Choroid plexus epithelial cell (primary cell): ENCODE data around the gene MCTP1.

ENCODE experiments used
- DNase-seq: peaks from one replicate; pipeline ENCODE4 v3.0.0-alpha.2; 2010; ENCODE audit warnings: low read depth
- H3K4me3 ChIP-seq: 2 replicates; pipeline ENCODE4 v1.5.1; 2011; ENCODE audit warnings: low read depth, mild to moderate bottlenecking, control low read depth, low read length, moderate library complexity
- CTCF ChIP-seq: conservative IDR thresholded peaks from 2 replicates; pipeline ENCODE4 v1.5.1; 2011; ENCODE audit warnings: low read depth, mild to moderate bottlenecking, control low read depth, inconsistent platforms, low read length, moderate library complexity

The MCTP1 gene

GRCh38 chr5:95172659-95173058 is 112.2 kb downstream of the MCTP1 start:
- no peak overlapping the region for H3K4me3 ChIP-seq
- no peak for DNase-seq
- no peak for TF ChIP-seq CTCF

- no peak overlapping the region for H3K4me3 ChIP-seq
- DNase-seq: no peak
- TF ChIP-seq CTCF: no peak
Measured at GRCh38 chr5:95164861-95165260, 120.0 kb downstream of the MCTP1 start.

GRCh38 chr5:95163079-95163478 is 121.8 kb downstream of the MCTP1 start:
- no peak for TF ChIP-seq CTCF
- no peak for DNase-seq
- H3K4me3 ChIP-seq: no peak overlapping the region

GRCh38 chr5:95162231-95162992 is 122.5 kb downstream of the MCTP1 start:
- H3K4me3 ChIP-seq: no peak overlapping the region
- DNase-seq: no peak
- no peak for TF ChIP-seq CTCF

- no peak for TF ChIP-seq CTCF
- H3K4me3 ChIP-seq: no peak overlapping the region
- DNase-seq: no peak
Measured at GRCh38 chr5:95159603-95160002, 125.3 kb downstream of the MCTP1 start.

- no peak for TF ChIP-seq CTCF
- no peak overlapping the region for H3K4me3 ChIP-seq
- DNase-seq: no peak
Measured at GRCh38 chr5:95155888-95156287, 129.0 kb downstream of the MCTP1 start.

- TF ChIP-seq CTCF: no peak
- no peak overlapping the region for H3K4me3 ChIP-seq
- DNase-seq: no peak
Measured at GRCh38 chr5:95153511-95153910, 131.4 kb downstream of the MCTP1 start.
